Stimulated activated CD8-positive, alpha-beta memory T cell treated with anti-CD3 and anti-CD28 coated beads, Interleukin-4, amount 100 ng/mL, for 4 hours (primary cell): Measurements from ENCODE around the gene ARSD.
A peak's percentile ranks its signal among the peaks of the same experiment; 100 is the strongest.
"Not testable (repeated sequence)": the region's sequence is repeated elsewhere in the genome, so short reads cannot be mapped to it uniquely, and the experiment has no call there.

Source experiments
- DNase-seq, 2 donors: peaks; one replicate each; pipeline ENCODE4 v3.0.0-alpha.2; 2020; ENCODE audit warnings: low read depth in 2 of 2, low spot score in 1 of 2

The ARSD gene, protein sequence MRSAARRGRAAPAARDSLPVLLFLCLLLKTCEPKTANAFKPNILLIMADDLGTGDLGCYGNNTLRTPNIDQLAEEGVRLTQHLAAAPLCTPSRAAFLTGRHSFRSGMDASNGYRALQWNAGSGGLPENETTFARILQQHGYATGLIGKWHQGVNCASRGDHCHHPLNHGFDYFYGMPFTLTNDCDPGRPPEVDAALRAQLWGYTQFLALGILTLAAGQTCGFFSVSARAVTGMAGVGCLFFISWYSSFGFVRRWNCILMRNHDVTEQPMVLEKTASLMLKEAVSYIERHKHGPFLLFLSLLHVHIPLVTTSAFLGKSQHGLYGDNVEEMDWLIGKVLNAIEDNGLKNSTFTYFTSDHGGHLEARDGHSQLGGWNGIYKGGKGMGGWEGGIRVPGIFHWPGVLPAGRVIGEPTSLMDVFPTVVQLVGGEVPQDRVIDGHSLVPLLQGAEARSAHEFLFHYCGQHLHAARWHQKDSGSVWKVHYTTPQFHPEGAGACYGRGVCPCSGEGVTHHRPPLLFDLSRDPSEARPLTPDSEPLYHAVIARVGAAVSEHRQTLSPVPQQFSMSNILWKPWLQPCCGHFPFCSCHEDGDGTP

GRCh38 chrX:2928583-2929434, at the start of gene ARSD:
Gene ARSD, minus strand, starts transcription at chrX:2929339. Its CDS starts 64 bp downstream, at chrX:2929275.
- peak in 1 of 2 donors; percentile 32 for DNase-seq

GRCh38 chrX:2978639-2979038, 49.5 kb upstream of the ARSD start:
- not testable (repeated sequence) for DNase-seq

- DNase-seq, result no peak
Measured at GRCh38 chrX:2974961-2975360, 45.8 kb upstream of the ARSD start.

DNA sequence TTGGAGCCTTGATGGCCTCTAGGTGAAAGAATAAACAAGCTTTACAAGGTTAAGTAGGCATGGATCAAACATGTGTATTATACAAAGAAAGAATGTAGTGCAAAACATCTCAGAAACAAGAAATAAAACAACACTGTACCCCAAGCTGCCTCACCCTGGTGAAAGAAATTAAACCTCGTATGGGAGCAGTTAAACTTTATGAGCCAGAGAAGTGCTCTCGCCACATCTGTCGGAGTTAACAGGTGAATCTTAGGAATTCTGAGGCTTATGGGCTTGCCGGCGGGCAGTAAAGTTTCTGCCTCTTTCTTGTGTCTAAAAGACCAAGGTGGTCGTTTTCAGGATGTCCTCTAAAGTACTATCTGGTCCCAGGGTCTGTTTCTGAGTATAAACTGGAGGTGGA, 43.3 kb upstream of the ARSD start:
- DNase-seq, result no peak

DNA sequence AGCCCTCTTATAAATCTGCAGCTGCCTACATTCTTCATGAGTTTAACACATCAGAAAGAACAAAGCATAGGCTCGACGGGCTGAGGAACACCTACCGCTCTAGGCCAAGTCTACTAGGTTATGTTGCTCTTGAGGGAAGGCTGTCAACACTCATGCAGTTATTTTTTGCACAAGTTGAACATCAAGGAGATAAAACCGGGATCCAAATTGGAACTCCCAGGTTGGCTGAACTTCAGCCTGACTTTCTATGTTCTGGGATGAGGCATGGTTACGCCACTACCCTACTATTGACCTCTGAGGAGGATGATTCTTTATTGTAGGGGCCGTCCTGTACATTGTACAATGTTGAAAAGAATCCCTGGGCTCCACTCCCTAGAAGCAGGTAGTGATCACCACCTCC, 39.9 kb upstream of the ARSD start:
- no peak for DNase-seq

GRCh38 chrX:2967998-2968909, 39.1 kb upstream of the ARSD start:
- no peak for DNase-seq

DNA sequence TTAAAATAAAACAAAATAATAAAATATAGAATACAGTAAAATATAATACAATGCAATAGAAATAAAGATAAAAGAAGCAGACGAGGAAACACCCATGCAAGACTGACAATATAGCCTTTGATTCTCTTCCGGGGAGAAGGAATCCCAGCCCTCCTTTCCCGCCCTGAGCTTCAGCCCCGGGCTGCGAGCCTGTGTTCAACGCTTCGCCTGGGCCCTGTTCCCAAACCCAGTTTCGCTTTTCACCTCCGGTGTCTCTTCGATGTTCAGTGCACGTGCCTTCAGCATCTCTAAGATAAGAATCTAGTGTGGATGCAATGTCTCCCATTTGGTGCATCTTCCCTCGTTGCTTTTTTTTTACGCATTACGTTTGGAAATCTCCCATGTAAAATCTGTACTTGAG, 38.4 kb upstream of the ARSD start:
- no peak for DNase-seq

DNA sequence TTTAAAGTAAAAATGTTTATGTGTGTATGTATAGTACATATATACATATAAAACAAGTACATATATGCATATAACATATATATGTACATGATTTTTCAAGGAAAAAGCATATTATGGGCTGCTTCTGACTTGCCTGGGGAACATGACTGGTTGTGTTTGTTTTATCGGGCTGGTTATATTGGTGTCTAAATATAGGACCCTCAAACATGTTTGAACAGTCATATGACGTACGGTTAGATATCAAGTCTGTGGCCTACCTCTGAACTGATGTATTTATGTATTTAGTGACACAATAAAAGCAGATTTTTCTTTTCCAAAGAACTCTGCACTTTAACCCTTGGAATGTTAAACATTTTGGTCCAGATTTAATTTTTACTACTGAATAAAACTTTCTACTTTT, 37.9 kb upstream of the ARSD start:
- DNase-seq, result no peak

DNA sequence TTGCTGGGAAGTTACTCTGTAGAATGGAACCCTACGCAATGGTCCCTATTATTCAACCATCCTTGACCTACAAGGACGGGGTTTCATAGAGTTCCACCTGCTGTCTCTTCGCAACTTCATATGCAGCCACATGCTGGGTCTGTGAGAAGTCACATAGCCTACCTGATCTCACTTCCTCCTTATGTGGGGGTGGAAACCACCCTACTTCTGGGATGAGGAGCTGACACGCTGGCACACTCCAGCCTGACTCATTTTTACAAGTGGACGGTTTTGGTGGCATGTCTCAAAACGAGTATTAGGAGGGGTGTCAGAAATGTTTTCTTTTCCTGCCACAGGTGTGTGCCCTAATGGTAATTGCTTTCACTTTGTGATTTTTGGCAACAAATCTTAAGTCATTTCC, 36.8 kb upstream of the ARSD start:
- DNase-seq, result no peak

- DNase-seq, result not testable (repeated sequence)
Measured at GRCh38 chrX:2963992-2964794, 35.1 kb upstream of the ARSD start.

DNA sequence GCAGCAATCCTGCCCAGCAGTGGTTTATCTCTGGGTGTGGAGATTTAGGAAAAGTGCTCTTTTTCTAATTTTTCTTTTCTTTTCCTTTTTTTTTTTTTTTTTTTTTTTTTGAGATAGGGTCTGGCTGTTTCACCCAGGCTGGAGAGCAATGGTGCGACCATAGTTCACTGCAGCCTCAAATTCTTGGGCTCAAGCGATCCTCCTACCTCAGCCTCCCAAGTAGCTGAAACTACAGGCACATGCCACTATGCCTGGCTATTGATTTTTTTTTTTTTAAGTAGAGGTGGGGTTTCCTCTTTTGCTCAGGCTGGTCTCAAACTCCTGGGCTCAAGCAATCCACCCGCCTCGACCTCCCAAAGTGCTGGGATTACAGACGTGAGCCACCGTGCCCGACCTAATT, 34.3 kb upstream of the ARSD start:
- DNase-seq, result not testable (repeated sequence)

DNA sequence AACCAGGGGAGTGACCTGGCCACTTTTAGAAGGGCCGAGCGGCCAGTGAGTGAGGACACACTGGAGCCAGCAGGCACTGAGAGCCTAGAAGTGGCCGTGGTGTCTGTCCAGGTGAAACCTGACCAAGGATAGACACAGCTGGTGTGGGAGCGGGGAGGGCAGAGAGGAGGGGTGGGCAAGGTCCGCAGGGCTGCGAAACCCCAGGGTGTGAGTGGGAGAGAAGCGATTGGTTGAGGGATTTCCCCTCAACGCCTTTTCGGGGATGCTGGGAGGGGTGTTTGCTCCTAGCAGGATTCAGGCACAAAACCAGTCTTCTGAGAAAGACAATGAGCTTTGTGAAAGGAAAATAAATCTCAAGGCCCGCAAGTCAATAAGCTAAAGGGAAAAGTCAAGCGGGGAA, 33.2 kb upstream of the ARSD start:
- DNase-seq, result no peak

DNA sequence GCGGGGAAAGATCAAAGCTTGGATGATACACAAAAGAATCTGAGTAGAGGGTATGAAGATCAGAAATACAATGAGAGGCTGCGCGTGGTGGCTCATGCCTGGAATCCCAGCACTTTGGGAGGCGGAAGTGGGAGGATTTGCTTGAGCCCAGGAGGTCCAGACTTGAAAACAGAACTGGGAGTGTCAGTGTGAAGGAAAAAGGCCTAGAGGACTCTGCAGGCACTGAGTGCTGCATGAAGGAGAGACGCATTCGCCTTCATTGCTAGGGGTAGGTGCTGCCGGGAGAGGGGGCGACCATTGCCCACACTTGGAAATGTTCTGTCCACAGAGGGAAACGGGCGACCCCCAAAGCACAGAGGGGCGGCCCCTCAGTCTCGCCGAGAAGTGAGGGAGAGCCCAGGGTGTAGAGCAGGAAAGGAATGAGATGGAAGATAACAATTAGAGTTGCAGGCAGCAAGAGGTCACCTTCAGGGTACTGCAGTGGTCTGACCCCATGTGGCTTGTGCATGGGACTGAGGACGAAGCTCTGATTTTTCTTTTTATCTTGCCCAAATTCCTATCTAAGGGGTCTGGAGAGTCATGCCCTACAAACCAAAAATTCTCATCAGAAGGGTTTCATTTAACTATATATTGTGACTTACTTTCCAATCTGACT, 31.8 kb upstream of the ARSD start:
- DNase-seq, result no peak

- no peak for DNase-seq
Measured at GRCh38 chrX:2958199-2958598, 29.1 kb upstream of the ARSD start.

GRCh38 chrX:2955838-2956237, 26.7 kb upstream of the ARSD start:
- DNase-seq, result no peak

DNA sequence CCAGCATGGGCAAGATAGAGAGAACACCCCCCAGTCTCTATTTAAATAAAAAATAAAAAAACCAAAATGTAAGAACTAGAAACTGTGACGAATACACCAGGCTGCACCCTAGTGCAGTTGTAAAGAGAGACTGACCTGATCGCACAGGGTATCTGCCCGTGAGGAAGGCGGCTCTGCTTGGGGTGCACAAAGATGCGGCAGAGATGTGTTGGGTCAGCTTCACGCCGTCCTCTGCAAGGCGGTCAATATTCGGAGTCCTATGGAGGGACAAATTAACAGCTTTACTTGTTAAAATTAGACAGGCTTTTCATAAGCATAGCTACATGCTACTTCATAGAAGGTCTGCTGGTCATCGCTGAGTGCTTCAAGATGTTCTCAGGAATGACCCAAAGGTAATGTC, 26.1 kb upstream of the ARSD start:
- DNase-seq, result no peak

DNA sequence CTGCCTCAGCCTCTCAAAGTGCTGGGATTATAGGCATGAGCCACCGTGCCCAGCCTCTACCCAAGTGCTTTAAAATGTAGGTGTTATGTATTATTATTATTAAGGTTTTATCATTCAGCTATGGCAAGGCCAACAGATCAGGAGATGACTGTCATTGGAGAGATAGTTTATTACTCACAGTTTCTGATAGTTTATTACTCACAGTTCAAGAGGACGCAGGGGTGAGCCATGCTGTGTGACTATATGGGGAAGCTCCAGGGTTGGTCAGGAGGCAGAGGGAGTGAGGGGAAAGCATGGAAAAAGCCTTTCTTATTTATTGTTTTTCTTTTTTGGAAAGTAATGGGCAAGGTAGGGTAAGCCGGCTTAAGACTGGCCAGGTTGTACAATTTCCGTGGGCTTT, 25.4 kb upstream of the ARSD start:
- no peak for DNase-seq

DNA sequence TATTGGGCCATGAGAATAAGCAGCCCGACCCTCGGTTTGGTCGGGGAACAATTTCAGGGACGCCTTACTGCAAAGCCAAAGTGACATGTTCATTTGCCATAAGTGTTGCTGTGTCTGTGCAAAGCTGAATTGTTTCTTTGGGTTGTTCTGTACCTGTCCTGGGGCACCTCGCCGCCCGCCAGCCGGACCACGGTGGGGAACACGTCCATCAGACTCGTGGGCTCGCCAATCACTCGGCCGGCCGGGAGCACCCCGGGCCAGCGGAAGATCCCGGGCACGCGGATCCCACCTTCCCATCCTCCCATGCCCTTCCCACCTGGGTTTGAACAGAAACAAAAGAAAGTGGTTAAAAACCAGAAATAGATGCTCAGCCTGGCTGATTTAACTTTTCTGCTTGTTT, 8.8 kb upstream of the ARSD start:
- not testable (repeated sequence) for DNase-seq
